Glomerular endothelial cell (primary cell): ENCODE data around the gene SCN5A. TPM values are rescaled to one million over a fixed set of nuclear protein-coding genes. Genes with fewer than 3 reads are reported as not detected.
"Not testable (repeated sequence)": the region's sequence is repeated elsewhere in the genome, so short reads cannot be mapped to it uniquely, and the experiment has no call there.

Source experiments
- DNase-seq: peaks from one replicate; pipeline ENCODE4 v3.0.0-alpha.2; 2011; ENCODE audit warnings: low read depth, low spot score; ENCODE audit errors: extremely low read depth
- total RNA-seq: library from RNA; depleted of rRNA; stranded (reverse); fragments of >200 nt; gene quantifications from 2 replicates; pipeline ENCODE4 v1.2.3, GENCODE V29; 2015

The SCN5A gene
- total RNA-seq, 1 donor from 2014 or later, result 5.2 TPM

- DNase-seq, result no peak
These were observed 68.8 kb downstream of the SCN5A start for GRCh38 chr3:38580450-38581382.

GRCh38 chr3:38579551-38580449 is 69.7 kb downstream of the SCN5A start:
- no peak for DNase-seq

GRCh38 chr3:38579141-38579540 is 70.3 kb downstream of the SCN5A start:
- no peak for DNase-seq

GRCh38 chr3:38578551-38578950 is 70.9 kb downstream of the SCN5A start:
- no peak for DNase-seq

- DNase-seq, result no peak
These were observed 71.4 kb downstream of the SCN5A start for GRCh38 chr3:38578081-38578475.

- no peak for DNase-seq
These were observed 72.0 kb downstream of the SCN5A start for GRCh38 chr3:38577371-38578080.

- DNase-seq, result no peak
These were observed 72.7 kb downstream of the SCN5A start for GRCh38 chr3:38576526-38577370.

GRCh38 chr3:38576131-38576525 is 73.4 kb downstream of the SCN5A start:
- no peak for DNase-seq

GRCh38 chr3:38575279-38575843 is 74.1 kb downstream of the SCN5A start:
- DNase-seq, result no peak

GRCh38 chr3:38574411-38575278 is 74.8 kb downstream of the SCN5A start:
- no peak for DNase-seq

- DNase-seq, result no peak
These were observed 75.9 kb downstream of the SCN5A start for GRCh38 chr3:38573556-38573955.

- no peak for DNase-seq
These were observed 76.4 kb downstream of the SCN5A start for GRCh38 chr3:38573111-38573510.

GRCh38 chr3:38567498-38567897 is 82.0 kb downstream of the SCN5A start:
- no peak for DNase-seq

- DNase-seq, result not testable (repeated sequence)
These were observed 82.7 kb downstream of the SCN5A start for GRCh38 chr3:38566794-38567193.

- DNase-seq, result no peak
These were observed 83.3 kb downstream of the SCN5A start for GRCh38 chr3:38566215-38566528.

- DNase-seq, result no peak
These were observed 83.9 kb downstream of the SCN5A start for GRCh38 chr3:38565339-38566214.

- DNase-seq, result no peak
These were observed 84.7 kb downstream of the SCN5A start for GRCh38 chr3:38564631-38565338.
